GM23248 (cell line): Measurements from ENCODE around the gene GATM.

Experiments
- EZH2 ChIP-seq: fragments of 200-600 bp; sonication (generic); IDR thresholded peaks from 2 replicates; pipeline ENCODE4 v1.6.1; 2018; ENCODE audit warnings: antibody characterized with exemption, mild to moderate bottlenecking; ENCODE audit not compliant: insufficient read depth, poor library complexity, severe bottlenecking
- EZH2phosphoT487 ChIP-seq: fragments of 200-600 bp; sonication (generic); IDR thresholded peaks from 2 replicates; pipeline ENCODE4 v1.6.1; 2018; ENCODE audit warnings: antibody characterized with exemption, moderate library complexity, mild to moderate bottlenecking, low read depth; ENCODE audit not compliant: insufficient read depth

GRCh38 chr15:45372041-45372995, 6.0 kb downstream of the GATM start:
- TF ChIP-seq EZH2phosphoT487 (no peak), EZH2 (no peak)
